Calu3 (cell line): ENCODE results near the gene USP54. TPM values are rescaled to one million over a fixed set of nuclear protein-coding genes. Genes with fewer than 3 reads are reported as not detected.

Experiments used
- BruUV-seq: library from RNA; stranded (reverse); fragments of 400-500 nt; replicated peaks from 2 replicates; lab custom pipeline; 2021; lab: Mats Ljungman, UMichigan
- CTCF ChIA-PET: fragments of 300-600 bp; sonication (Branson Sonifier 250); formaldehyde crosslinking; loops from one replicate; lab custom pipeline; 2022; ENCODE audit warnings: antibody characterized with exemption; lab: Charles Lee
- DNase-seq: peaks from one replicate; pipeline ENCODE4 v3.0.0; 2022
- H3K27ac Mint-ChIP-seq: one replicate; pipeline ENCODE4 v1.8.0; 2022; ENCODE audit warnings: mixed read lengths; ENCODE audit not compliant: unreplicated experiment
- H3K27me3 Mint-ChIP-seq: one replicate; pipeline ENCODE4 v1.8.0; 2022; ENCODE audit warnings: mixed read lengths; ENCODE audit not compliant: unreplicated experiment
- H3K36me3 Mint-ChIP-seq: one replicate; pipeline ENCODE4 v1.8.0; 2022; ENCODE audit warnings: mild to moderate bottlenecking, moderate library complexity, mixed read lengths; ENCODE audit not compliant: insufficient read depth, unreplicated experiment
- H3K4me1 Mint-ChIP-seq: one replicate; pipeline ENCODE4 v1.8.0; 2022; ENCODE audit warnings: mild to moderate bottlenecking, low read depth, mixed read lengths; ENCODE audit not compliant: unreplicated experiment
- H3K4me3 Mint-ChIP-seq: one replicate; pipeline ENCODE4 v1.8.0; 2022; ENCODE audit warnings: mild to moderate bottlenecking, low read depth, moderate library complexity, mixed read lengths; ENCODE audit not compliant: unreplicated experiment
- H3K9me3 Mint-ChIP-seq: one replicate; pipeline ENCODE4 v1.8.0; 2022; ENCODE audit warnings: low read depth, mixed read lengths; ENCODE audit not compliant: unreplicated experiment
- CTCF ChIP-seq: fragments of 200-600 bp; IDR thresholded peaks from one replicate; pipeline ENCODE4 v1.8.0; 2022; ENCODE audit warnings: antibody characterized with exemption; ENCODE audit not compliant: unreplicated experiment
- intact Hi-C: fragments of 100-400 bp; cut with micrococcal nuclease; formaldehyde crosslinking; loops from one replicate; pipeline ENCODE4 v1.10.0; 2022; ENCODE audit not compliant: unreplicated experiment
- total RNA-seq: library from RNA; stranded (reverse); gene quantifications from 2 replicates; pipeline ENCODE4 v1.2.3, GENCODE V29; 2022

Gene USP54
- total RNA-seq, 1 experiment from 2014 or later, result 48.1 TPM

- Mint-ChIP-seq H3K27ac (no peak overlapping the region), H3K27me3 (no peaks in the 10 kb centered on the region), H3K9me3 (no peaks in the 10 kb centered on the region), H3K4me3 (no peak overlapping the region), H3K4me1 (no peaks in the 10 kb centered on the region), H3K36me3 (peaks cover 13% of the 10 kb centered on the region)
- BruUV-seq, result no TSS peak
- no peak for TF ChIP-seq CTCF
- intact Hi-C loops, result no loop called here
- no peak for DNase-seq
- CTCF ChIA-PET, result no interaction called here
Observed at GRCh38 chr10:73467206-73467605, 123.9 kb downstream of the USP54 start.

GRCh38 chr10:73465978-73466726 is 125.0 kb downstream of the USP54 start:
- H3K36me3 Mint-ChIP-seq, result peaks cover 6% of the 10 kb centered on the region
- no peaks in the 10 kb centered on the region for H3K9me3 Mint-ChIP-seq
- TF ChIP-seq CTCF, result no peak
- no peak overlapping the region for H3K27ac Mint-ChIP-seq
- intact Hi-C loops, result no loop called here
- BruUV-seq, result no TSS peak
- CTCF ChIA-PET, result no interaction called here
- no peak overlapping the region for H3K4me3 Mint-ChIP-seq
- H3K27me3 Mint-ChIP-seq, result no peaks in the 10 kb centered on the region
- DNase-seq, result no peak
- H3K4me1 Mint-ChIP-seq, result no peaks in the 10 kb centered on the region

- H3K27ac Mint-ChIP-seq, result no peak overlapping the region
- no peaks in the 10 kb centered on the region for H3K27me3 Mint-ChIP-seq
- no peak for TF ChIP-seq CTCF
- CTCF ChIA-PET, result interaction anchor here (0.6 kb wide), 1 partner anchor 75 kb away, joined by 3 read pairs; no protein-coding TSS in a partner anchor
- H3K4me1 Mint-ChIP-seq, result no peaks in the 10 kb centered on the region
- H3K9me3 Mint-ChIP-seq, result no peaks in the 10 kb centered on the region
- no peaks in the 10 kb centered on the region for H3K36me3 Mint-ChIP-seq
- intact Hi-C loops, result no loop called here
- BruUV-seq, result no TSS peak
- no peak overlapping the region for H3K4me3 Mint-ChIP-seq
- no peak for DNase-seq
Observed at GRCh38 chr10:73460897-73461296, 130.2 kb downstream of the USP54 start.

- H3K4me3 Mint-ChIP-seq, result no peak overlapping the region
- no peaks in the 10 kb centered on the region for H3K36me3 Mint-ChIP-seq
- no peaks in the 10 kb centered on the region for H3K27me3 Mint-ChIP-seq
- no TSS peak for BruUV-seq
- H3K4me1 Mint-ChIP-seq, result no peaks in the 10 kb centered on the region
- H3K9me3 Mint-ChIP-seq, result no peaks in the 10 kb centered on the region
- H3K27ac Mint-ChIP-seq, result no peak overlapping the region
- CTCF ChIA-PET, result no interaction called here
- TF ChIP-seq CTCF, result no peak
- intact Hi-C loops, result no loop called here
- DNase-seq, result no peak
Observed at GRCh38 chr10:73459683-73460314, 131.3 kb downstream of the USP54 start.
